ENCODE measurements around the gene RNF224.

GRCh38 chr9:137235424-137236237 lies 8.3 kb downstream of the RNF224 start:
- no peak for TF ChIP-seq POLR2A (IDR thresholded peaks at IDR 0.05)
- TF ChIP-seq EP300 (IDR thresholded peaks at IDR 0.05) = no peak

Data from tibial nerve (tissue), 3 donors.